Activated CD8-positive, alpha-beta memory T cell treated with anti-CD3 and anti-CD28 coated beads, Interleukin-2, amount 50 U/mL, for 1 hour (primary cell): ENCODE results near the gene GALNT6.

Experiments used
- DNase-seq: peaks from one replicate; pipeline ENCODE4 v3.0.0-alpha.2; 2020; ENCODE audit errors: extremely low read depth

Gene GALNT6

DNA sequence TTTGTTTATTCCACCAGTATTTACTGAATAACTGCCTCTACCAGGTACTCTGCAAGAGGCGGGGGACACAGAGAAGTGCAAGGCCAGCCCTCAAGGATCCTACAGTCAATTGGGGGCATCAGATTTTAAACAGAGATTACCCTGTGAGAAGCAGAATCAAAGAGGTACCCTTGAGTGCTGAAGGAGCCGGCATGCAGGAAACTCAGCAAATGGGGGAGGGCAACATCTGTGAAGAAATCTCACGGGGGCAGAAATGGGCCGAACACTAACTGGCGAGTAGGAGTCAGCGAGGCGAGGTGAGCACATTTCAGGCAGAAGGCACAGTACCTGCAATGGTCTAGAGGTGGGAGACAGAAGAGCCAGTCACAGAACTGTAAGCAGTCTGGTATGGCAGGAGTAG, 9.0 kb downstream of the GALNT6 start:
- no peak for DNase-seq

DNA sequence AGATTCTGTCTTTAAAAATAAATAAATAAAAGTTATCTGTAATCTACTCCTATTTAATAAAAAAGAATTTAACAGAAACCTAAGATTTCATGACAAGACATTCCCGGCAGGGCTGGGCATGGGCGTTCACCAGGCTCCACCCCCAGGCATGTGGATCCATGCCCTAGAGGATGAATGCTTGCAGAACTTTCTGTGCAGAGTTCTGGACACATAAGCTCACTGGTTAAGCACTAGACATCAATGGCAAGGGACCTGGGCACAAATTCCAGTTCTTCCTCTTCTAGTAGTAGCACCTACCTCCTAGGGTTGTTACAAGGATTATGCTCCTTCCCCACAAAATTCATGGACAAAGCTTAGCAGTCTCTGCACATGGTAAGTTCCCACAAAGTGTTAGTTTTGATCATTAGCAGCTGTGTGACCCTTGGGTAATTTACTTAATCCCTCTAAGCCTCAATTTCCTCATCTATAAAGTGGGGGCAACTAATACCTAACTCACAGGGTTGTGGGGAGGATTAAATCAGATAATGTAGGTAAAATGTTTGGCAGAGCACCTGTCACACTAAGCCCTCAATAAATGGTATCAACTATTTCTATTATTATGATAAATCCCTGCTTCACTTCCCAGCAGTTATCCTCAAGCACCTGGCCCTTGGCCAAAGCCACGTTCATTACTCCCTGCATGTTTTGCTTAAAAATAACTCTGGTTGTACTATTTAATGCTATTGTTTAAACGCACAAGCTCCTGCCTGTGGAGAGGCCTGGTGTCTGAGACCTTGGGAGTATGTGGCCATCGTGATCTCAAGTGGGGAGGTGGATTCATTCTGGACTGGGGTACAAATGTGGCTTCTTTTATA, 9.8 kb downstream of the GALNT6 start:
- DNase-seq = no peak

DNA sequence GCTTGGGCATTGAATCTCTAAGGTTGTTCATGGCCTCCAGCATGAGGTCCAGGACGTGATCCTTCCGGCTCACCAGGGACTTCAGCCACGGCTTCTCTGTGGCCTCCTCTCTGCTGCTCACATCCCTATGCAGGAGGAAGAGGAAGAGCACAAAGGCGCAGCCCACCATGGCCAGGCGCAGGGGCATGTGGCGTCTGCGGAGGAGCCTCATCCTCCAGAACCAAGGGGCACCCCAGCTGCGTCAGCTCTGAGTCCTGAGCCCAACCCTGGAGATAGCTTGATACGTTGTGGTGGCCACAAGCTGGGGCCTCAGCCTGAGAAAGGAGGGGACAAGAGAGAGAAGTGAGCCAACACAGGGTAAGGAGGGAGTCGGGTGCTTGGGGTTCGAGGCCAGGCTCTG, 11.6 kb downstream of the GALNT6 start:
- no peak for DNase-seq

DNA sequence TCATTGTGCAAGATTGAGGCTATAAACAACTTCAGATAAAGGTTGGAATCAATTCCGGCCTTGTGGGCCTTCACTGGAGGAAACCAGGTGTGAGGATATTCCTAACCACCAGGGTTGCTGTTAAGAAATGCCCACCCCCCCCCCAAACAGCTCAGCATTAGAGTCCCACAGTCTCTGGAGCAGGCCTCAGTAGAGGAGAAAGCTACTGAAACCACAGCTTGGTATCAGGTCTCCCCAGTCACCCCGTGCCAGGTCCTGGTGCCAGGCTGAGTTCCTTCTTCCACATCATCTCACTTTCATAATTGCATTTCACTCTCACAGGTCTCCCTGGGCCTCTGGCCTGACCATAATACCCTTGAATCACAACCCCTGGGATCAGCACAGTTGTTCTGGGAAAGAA, 12.5 kb downstream of the GALNT6 start:
- DNase-seq = no peak

DNA sequence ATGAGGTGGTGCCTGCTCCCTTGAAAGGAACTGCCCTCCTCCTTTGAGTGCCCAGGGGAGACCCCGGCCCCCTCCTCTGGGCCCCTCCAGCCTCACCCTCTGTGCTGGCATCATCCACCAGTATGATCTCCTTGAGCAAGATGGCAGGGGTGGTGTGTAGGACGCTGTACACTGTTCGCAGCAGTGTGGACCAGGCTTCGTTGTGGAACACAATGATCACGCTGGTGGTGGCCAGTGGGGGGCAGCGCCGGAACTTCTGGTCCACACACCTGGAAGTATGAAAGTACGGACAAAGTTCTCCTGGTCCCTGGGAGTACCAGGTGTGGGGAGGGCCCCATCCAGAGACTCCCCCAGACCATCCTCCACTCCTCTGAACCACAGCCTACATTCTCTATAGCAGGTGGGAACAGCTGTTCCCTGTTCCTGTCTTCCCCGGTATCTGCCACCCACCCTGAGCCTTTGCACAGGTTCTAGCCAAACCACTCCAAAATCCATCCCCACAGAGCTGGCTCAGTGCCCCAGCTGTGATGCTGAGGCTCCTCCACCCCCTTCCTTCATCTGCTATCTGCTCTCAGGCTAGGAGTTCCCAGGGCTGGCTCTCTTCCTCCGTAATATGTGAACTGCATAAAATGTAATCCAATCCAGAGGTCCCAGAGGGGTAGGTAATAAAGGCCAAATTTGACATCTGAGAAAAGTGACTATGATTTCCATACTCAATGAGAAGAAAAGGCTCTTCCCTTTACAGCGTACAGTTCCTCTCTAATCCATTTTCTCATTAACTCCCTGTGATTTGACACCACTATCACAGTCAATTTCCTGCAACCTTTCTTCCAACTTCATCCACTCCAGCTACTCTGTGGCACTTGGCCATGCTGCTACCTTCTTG, 13.9 kb downstream of the GALNT6 start:
- DNase-seq = no peak

DNA sequence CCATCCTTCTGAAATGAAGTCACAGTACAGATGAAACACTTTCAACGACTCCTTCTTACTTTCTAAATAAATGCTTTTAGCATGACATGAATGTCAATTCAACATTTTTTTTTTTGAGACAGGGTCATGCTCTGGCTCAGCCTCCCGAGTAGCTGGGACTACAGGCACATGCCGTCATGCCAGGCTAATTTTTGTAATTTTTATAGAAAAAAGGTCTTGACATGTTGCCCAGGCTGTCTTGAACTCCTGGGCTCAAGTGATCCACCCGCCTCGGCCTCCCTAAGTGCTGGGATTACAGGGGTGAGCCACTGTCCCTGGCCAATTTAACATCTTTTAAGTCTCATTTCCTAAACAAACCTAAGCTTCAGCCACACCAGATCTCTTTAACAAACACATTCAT, 16.4 kb downstream of the GALNT6 start:
- DNase-seq = no peak

DNA sequence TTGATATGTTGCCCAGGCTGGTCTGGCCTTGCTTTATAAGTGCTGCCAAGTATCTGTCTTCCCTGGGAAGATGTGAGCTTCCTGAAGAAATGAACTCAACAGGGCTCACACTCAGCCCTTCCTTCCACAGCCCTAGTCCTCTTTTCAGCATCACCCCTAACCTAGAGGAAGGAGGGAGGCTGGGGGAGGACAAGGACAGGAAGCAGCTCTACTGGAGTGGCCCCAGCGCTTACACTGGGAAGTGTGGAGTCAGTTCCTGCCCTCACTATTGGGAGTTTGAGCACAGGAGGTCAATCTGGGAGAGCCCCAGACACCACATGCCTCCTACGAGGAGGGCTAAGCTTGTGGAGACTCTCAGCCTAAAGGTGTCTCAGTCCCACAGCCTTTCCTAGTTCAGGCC, 16.8 kb downstream of the GALNT6 start:
- no peak for DNase-seq

DNA sequence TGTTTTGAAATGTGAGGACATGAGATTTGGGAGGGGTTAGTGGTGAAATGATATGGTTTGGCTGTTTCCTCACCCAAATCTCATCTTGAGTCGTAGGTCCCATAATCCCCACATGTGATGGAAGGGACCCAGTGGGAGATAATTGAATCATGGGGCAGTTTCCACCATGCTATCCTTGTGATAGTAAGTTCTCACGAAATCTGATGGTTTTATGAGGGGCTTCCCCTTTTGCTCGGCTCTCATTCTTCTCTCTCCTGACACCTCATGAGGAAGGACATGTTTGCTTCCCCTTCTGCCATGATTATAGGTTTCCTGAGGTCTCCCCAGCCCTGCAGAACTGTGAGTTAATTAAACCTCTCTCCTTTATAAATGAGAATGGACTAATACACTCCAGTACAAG, 18.0 kb downstream of the GALNT6 start:
- DNase-seq = no peak

DNA sequence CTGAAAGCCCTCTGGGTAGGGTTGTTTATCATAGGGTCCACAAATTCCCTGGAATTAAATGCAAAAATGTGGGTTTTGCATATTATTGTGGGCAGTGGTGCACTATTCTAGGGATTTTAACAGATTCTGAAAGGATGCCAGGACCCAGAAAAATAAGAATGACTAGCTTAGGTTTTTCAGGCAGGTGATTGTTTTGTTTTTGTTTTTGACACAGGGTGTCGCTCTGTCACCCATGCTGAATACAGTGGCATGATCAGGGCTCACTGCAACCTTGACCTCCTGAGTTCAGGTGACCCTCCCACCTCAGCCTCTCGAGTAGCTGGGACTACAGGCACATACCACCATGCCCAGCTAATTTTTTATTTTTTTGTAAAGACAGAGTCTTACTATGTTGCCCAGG, 19.2 kb downstream of the GALNT6 start:
- no peak for DNase-seq

DNA sequence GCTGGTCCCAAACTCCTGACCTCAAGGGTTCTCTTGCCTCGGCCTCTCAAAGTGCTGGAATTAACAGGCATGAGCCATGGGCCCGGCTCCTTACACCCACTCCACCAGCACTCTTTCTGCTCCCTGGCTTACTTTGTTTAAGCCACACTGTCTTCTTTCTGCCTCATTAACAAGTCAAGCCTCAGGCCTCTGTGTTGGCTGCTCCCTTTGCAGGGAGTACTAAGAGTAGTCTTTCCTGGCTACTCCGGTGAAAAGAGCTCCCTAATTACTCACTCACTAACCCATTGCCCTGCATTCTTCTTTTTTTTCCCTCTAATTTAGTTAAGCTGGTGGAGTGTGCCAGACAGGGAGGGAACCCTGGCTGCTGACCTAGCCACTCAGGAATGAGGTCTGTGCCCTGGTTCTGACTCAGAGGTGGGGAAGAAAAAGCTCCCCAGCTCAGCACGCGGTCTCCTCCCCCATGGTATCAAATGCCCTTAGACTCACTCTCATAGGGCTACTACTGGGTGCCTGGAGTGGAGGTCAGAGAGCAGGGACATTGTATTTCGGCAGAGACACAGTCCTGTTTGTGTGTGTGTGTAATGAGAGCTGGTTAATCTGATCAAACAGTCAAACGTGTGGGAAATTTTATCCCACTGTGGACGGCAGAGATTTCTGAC, 19.8 kb downstream of the GALNT6 start:
- DNase-seq = no peak

DNA sequence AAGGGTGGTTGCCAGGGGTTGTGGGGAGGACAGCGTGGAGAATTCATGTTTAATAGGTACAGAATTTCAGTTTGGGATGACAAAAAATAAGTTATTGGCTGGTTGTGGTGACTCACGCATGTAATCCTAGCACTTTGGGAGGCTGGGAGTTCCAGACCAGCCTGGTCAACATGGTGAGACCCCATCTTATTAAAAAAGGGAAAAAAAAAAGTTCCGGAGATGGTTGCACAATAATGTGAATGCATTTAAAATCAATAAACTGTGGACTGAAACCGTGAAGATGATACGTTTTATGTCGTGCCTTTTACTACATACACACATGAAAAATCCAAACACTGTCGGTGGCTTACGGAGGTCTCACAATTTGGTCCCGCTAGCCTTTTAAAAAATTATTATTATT, 20.5 kb downstream of the GALNT6 start:
- DNase-seq = no peak

DNA sequence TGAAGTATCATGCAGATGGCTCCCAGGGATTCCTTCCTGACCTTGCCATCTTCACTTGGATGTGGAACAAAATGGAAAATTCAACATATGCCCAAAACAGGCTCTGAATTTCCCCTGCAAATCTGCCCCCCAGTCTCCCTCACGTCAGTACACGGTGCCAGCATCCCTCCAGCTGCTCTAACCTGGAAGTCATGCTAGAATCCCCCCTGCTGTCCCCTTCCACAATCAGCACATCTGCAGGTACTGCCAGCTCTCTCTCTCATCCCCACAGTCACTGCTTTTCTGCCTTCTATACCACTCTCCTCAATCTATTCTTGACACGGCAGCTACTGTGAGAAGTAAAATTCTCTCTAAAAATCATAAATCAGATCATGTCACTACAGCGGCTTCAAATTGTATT, 21.6 kb downstream of the GALNT6 start:
- no peak for DNase-seq

DNA sequence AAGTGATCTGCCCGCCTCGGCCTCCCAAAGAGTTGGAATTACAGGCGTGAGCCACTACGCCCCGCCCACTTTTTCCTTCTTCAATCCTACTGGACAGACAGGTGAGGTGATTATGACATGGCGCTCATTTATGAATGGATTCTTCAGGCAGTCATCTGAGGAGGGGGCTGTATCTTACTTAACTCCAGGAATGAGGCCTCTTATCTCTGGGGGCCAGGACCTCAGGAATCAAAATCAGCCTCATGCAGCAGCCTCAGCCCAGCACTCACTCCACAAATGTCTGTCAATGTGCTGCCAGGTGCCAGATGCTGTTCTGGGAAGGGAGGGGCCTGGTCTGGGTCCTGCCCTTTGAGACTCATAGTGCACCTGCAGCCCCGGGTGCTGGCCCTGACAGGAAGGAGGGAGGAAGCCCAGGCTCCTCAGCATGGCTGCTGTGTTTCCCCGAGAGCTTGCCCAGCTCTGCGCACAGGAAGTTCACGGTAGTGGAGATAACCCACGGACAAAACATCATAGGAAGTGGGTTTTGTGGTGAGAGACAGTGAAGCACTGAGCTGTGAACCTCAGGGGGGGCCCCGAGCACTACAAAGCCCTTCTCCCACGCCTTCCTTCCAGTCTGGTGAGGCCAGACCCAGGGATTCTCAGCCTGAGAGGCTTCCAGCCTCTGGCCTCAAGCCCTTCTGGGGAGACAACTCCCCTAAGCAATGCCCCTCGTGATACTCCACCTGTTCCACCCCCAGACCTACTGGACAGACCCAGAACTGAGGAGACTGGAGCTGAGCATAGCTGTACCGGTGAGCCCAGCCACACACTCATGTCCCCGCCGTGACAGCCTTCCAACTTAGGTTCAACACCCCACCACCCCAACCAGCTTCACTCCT, 22.3 kb downstream of the GALNT6 start:
- DNase-seq = peak; percentile 86

DNA sequence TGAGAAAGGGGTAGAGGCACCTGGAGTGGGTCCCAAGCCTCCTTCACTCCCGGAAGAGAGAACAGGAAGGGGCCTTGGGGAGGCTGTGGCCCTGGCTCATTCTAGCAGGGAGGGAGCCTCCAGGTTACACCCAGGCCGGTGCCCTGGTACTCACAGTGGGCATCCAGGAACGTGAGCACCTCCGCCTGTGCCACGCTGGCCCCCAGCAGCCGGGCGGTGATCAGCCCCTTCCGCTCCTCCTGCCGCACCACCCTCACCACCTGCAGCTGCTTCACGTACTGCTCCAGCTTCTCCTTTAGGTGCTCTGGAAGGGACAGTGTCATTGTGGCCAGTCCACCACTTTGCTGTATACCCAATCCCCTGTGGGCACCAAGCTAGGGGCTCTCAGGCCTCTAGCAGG, 25.9 kb downstream of the GALNT6 start:
- no peak for DNase-seq

DNA sequence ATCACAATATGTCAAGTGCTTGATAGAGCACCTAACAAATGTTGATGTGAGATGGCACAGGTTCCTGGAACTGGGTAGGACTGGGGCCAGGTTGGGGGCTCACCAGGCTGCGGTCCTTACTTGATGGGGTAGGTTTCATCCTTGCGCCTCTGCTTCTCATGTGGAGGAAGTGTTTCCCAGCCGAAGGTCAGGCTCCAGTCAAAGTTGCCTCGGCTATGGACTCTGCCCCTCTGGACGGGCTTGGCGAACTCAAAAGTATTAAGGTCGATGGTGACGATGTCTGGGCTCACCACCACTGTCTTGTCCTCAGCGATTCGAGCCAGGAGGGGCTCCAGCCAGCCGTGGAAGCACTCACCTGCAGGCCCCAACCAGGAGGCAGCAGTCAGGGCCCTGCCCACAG, 27.2 kb downstream of the GALNT6 start:
- DNase-seq = no peak

DNA sequence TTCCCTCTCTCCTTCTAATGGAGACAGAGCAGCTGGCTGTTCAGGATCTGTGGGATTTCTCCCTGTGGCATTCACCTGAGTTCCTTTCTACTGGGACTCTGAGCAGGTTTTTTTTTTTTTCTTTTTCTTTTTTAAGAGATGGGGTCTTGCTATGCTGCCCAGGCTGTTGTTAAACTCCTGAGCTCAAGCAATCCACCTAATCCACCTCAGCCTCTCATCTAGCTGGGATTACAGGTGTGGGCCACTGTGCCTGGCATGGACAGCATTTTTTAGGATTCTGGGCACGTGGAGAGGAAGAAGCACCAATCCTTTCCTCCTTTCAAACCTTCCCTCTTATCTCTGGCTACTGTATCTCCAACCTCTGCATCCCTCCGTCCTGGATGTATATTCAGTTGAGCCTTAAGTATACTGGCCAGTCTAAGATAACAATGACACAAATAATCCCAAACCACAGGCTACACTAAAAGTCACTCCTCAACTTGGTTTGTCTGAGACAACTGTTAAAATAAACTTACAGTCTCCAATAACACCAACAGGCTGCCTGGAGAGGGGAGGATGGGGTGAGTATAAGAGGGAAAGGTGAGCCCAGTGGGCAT, 28.4 kb downstream of the GALNT6 start:
- DNase-seq = no peak

DNA sequence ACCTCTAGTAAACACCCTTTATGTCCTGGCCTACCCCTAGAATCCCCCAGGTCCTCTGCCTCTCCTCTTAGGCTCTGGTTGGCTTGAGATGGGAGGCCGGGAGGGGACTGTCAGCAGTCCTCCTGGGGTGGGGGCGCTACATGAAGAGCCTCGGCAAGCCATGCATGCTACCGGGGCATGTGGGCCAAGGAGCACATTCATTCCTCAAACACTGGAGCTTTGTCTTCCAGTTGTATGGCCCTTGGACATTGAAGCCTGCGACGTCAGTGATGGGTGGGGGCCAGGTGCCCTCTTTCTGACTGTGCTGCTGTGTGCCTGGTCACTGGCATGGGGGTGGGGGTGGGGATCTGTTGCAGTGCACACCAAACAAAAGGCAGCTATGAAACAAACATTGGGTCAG, 28.9 kb downstream of the GALNT6 start:
- no peak for DNase-seq

DNA sequence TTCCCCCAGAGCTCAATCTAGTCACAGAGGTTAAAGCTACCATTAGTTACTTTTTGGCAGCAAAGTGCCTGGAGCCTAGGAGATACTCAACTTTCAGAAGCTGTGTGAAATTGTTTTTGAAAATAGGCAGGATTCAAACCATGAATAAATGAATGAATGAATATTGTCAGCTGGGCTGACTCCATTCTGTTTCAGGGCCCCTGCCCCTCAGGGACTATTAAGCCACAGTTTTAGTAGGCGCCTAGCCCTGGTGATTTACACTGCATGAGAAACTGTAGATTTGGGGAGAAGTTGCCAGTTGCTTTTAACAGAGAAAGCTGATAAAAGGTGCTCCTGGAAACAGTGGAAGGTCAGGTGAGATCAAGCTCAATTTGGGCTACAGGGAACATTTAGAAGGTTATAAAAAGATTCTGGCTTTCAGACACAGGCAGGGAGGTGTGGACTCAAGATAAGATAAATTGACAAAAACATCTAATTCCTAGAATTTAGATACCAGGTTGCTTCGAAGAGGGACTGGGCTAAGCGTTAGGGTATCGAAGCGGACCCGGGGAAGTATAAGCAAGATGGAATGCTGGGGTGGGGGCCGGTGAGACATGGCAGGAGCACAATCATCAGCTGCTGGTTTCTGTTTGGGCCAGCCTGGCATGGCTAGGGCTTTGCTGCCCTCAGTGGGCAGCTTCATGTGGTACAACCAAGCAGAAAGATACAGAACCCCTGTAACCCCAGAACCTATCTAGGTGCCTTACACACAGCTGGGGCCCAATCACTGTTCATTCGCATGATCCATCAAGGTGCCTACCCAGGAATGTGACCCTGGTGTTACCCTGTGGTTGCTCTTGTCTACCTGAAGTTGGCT, 29.8 kb downstream of the GALNT6 start:
- DNase-seq = no peak

DNA sequence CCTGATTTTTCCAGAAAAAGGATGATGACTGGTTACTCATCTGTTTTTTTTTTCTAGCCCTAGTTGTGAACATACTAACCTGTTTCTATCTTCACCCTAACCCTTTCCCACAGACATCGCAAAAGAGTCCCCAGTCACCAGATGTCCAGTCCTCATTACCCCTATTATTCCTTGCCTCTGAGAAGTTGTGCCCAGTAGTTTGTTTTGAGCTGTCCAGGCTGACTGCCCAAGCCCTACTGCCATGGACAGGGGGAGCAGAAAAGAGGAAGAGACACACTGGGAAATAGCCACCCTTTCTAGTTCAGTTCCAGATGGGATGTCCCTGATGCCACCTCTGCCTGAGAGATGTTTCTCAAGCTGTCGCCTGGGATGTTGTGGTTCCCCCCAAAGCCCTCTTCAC, 30.9 kb downstream of the GALNT6 start:
- no peak for DNase-seq

DNA sequence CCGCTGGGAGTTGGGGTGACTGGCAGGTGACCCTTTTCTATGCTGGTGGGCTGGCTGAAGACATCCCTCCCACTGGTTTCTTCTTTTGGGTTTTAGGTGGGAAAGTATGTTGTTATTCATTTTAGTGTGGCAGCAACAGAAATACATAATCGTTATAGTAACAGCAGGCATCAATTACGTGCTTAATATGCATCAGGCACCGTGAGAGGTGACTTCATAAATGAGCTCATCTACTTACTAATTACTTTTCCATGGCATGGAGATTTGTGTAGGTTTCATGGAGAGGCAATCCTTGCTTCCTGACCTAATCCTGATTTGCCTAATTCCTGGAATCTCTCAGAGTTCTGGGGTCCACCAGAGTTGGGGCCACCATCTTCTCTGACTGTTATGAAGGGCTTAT, 31.4 kb downstream of the GALNT6 start:
- DNase-seq = no peak
